Keratinocyte (primary cell): Measurements from ENCODE around the gene ACOXL. TPM values are rescaled to one million over a fixed set of nuclear protein-coding genes. Genes with fewer than 3 reads are reported as not detected.

Experiments
- DNase-seq: peaks from one replicate; pipeline ENCODE4 v3.0.0-alpha.2; 2011; ENCODE audit warnings: low read depth, missing footprints, low spot score
- FAIRE-seq: peaks from 2 replicates; lab custom pipeline; 2011; peaks lifted over from hg19 to GRCh38; lab: Jason Lieb, UNC
- H2AFZ ChIP-seq: 2 replicates; pipeline ENCODE4 v1.6.0; 2012; ENCODE audit warnings: low read length, control low read depth, inconsistent platforms; ENCODE audit not compliant: control insufficient read depth
- H3K27ac ChIP-seq: 2 replicates; pipeline ENCODE4 v1.5.1; 2011; ENCODE audit warnings: low read length; ENCODE audit not compliant: control insufficient read depth, insufficient read depth
- H3K27me3 ChIP-seq: 3 replicates; pipeline ENCODE4 v1.6.0; 2011; ENCODE audit warnings: low read length; ENCODE audit not compliant: control insufficient read depth, insufficient read depth; ENCODE audit errors: extremely low read depth
- H3K36me3 ChIP-seq, 2 experiments: 2 replicates in 1 of 2; 3 replicates in 1 of 2; pipeline ENCODE4 v1.5.1; 2011; ENCODE audit warnings: low read length in 2 of 2, mild to moderate bottlenecking in 1 of 2; ENCODE audit not compliant: control insufficient read depth in 2 of 2, insufficient read depth in 2 of 2; ENCODE audit errors: extremely low read depth in 1 of 2
- H3K4me1 ChIP-seq: 3 replicates; pipeline ENCODE4 v1.5.1; 2011; ENCODE audit warnings: low read length; ENCODE audit not compliant: control insufficient read depth, insufficient read depth; ENCODE audit errors: extremely low read depth
- H3K4me2 ChIP-seq: 3 replicates; pipeline ENCODE4 v1.6.0; 2011; ENCODE audit warnings: low read depth, low read length; ENCODE audit not compliant: control insufficient read depth, insufficient read depth; ENCODE audit errors: extremely low read depth
- H3K4me3 ChIP-seq, 3 experiments: fragments of 200-600 bp in 1 of 3; sonication (generic) in 1 of 3; 2 replicates in 2 of 3; 3 replicates in 1 of 3; pipeline ENCODE4 v1.5.1; 2011 to 2016; ENCODE audit warnings: low read length in 3 of 3, mild to moderate bottlenecking in 3 of 3, control low read depth in 2 of 3, inconsistent platforms in 1 of 3, low read depth in 1 of 3, mixed read lengths in 1 of 3, mixed run types in 1 of 3, moderate library complexity in 1 of 3; ENCODE audit not compliant: control insufficient read depth in 2 of 3, insufficient read depth in 2 of 3; ENCODE audit errors: extremely low read depth in 1 of 3
- H3K79me2 ChIP-seq: 2 replicates; pipeline ENCODE4 v1.6.0; 2012; ENCODE audit warnings: low read length; ENCODE audit not compliant: control insufficient read depth, insufficient read depth
- H3K9ac ChIP-seq: 3 replicates; pipeline ENCODE4 v1.6.0; 2011; ENCODE audit warnings: low read length; ENCODE audit not compliant: control insufficient read depth, insufficient read depth; ENCODE audit errors: extremely low read depth
- H3K9me1 ChIP-seq: 3 replicates; pipeline ENCODE4 v1.6.0; 2011; ENCODE audit warnings: low read length; ENCODE audit not compliant: control insufficient read depth, insufficient read depth; ENCODE audit errors: extremely low read depth
- H3K9me3 ChIP-seq: 2 replicates; pipeline ENCODE4 v1.5.1; 2012; ENCODE audit warnings: low read depth, low read length; ENCODE audit not compliant: control insufficient read depth
- H4K20me1 ChIP-seq: 3 replicates; pipeline ENCODE4 v1.6.0; 2011; ENCODE audit warnings: low read length; ENCODE audit not compliant: control insufficient read depth, insufficient read depth; ENCODE audit errors: extremely low read depth
- EZH2 ChIP-seq: IDR thresholded peaks from one replicate; pipeline ENCODE4 v1.6.1; 2012; ENCODE audit warnings: inconsistent platforms, mild to moderate bottlenecking, low read length, moderate library complexity
- dilution Hi-C: fragments of 300-500 bp; cut with MboI; formaldehyde crosslinking; loops from one replicate; pipeline ENCODE4 v1.7.0; 2020; ENCODE audit warnings: low sequenced_read_pairs; ENCODE audit not compliant: extremely low pct_ligation_motif_present
- polyA plus RNA-seq, 5 experiments: library from polyadenylated mRNA; depleted of rRNA in 3 of 5; stranded (reverse) in 3 of 5; stranded (forward) in 1 of 5; unstranded in 1 of 5; fragments of >200 nt; gene quantifications; 1 replicate in 1 of 5; 2 replicates in 3 of 5; 3 replicates in 1 of 5; pipeline versions ENCODE4 v1.2.1 to v1.2.3, GENCODE V29; 2011 to 2012; ENCODE audit warnings: missing spikeins in 2 of 5, low read depth in 1 of 5, low replicate concordance in 1 of 5
- TF ChIP-seq, protein P1 (sequence below), 3 experiments: IDR thresholded peaks in 1 of 3; conservative IDR thresholded peaks in 1 of 3; optimal IDR thresholded peaks in 1 of 3; 2 replicates in 2 of 3; 3 replicates in 1 of 3; pipeline versions ENCODE3 to v1.5.1; 2011; ENCODE audit warnings: low read length in 3 of 3, mild to moderate bottlenecking in 3 of 3, moderate library complexity in 2 of 3, control low read depth in 1 of 3, inconsistent platforms in 1 of 3; ENCODE audit not compliant: insufficient read depth in 2 of 3; ENCODE audit errors: extremely low read depth in 1 of 3

Gene ACOXL
- polyA plus RNA-seq, 1 donor (not counting 4 experiments of a cell fraction or from before 2014, with no cell fraction given), result 0.04 TPM

DNA sequence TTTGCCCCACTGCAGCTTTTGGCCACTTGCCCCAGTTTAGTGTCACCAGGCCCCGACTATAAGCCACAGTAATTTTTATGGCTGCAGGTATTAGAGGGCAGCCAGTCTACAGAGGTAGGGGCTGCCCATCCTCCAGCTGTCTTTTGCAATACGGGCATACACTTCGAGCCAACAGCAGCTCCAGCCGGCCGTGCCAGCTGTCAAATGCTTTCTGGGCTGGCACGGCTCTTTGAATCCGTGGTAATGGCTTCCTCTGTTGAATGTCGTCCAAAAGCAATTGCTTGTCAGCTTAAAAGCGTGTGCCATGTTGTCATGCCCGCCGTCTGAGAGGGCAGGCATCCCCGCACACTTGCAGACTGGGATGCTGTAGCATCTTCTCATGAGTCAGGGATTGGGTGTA is 429.6 kb downstream of the ACOXL start:
- no peak overlapping the region for H3K4me3 ChIP-seq
- H3K27me3 ChIP-seq, result no peaks in the 10 kb centered on the region
- dilution Hi-C loops, result no loop called here
- no peaks in the 10 kb centered on the region for H3K9me3 ChIP-seq
- DNase-seq, result no peak
- no peak overlapping the region for H2AFZ ChIP-seq
- no peaks in the 10 kb centered on the region for H4K20me1 ChIP-seq
- H3K79me2 ChIP-seq, result no peaks in the 10 kb centered on the region
- peaks cover 10% of the 10 kb centered on the region for H3K4me1 ChIP-seq
- H3K9ac ChIP-seq, result no peak overlapping the region
- no peak overlapping the region for H3K27ac ChIP-seq
- H3K4me2 ChIP-seq, result no peak overlapping the region
- peaks cover 2% of the 10 kb centered on the region for H3K9me1 ChIP-seq
- FAIRE-seq, result no peak
- H3K36me3 ChIP-seq, result peaks cover 0 to 7% of the 10 kb centered on the region in 2 experiments
- TF ChIP-seq, protein P1, sequence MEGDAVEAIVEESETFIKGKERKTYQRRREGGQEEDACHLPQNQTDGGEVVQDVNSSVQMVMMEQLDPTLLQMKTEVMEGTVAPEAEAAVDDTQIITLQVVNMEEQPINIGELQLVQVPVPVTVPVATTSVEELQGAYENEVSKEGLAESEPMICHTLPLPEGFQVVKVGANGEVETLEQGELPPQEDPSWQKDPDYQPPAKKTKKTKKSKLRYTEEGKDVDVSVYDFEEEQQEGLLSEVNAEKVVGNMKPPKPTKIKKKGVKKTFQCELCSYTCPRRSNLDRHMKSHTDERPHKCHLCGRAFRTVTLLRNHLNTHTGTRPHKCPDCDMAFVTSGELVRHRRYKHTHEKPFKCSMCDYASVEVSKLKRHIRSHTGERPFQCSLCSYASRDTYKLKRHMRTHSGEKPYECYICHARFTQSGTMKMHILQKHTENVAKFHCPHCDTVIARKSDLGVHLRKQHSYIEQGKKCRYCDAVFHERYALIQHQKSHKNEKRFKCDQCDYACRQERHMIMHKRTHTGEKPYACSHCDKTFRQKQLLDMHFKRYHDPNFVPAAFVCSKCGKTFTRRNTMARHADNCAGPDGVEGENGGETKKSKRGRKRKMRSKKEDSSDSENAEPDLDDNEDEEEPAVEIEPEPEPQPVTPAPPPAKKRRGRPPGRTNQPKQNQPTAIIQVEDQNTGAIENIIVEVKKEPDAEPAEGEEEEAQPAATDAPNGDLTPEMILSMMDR (optimal IDR thresholded peaks at IDR 0.05 in 1 of 3, IDR thresholded peaks at IDR 0.05 in 1 of 3, conservative IDR thresholded peaks at IDR 0.05 in 1 of 3; ENCODE audit: extremely low read depth in 1 of 3, insufficient read depth in 2 of 3, low read length in 3 of 3), result no peak
- no peak for TF ChIP-seq EZH2

DNA sequence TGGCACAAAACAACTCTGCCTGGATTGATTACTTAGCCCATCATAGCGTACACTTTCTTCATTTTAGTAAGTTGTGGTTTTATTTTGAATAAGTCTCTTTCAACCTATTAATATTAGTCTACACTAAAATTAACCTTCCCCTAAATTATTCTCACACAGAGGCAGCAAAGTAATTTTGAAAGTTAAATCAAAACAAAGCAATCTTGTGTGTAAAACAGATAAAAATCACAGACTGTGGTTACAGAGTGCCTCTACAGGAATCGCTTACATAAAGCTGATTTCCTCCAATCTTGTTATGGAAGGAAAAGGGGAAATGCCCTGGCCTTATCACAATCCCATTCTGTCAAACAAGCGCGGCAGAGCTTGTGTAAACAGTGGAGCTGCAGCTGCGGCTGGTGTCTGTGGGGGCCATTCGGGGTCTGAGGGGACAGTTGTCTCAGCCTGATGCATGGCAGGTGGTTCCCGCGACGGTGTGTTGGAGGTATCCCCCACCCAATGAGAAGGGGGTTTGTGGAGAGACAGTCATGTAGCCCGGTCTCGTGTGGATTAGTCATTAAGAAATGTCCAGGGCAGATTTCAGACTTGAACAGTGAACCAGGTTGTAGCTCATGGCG is 430.5 kb downstream of the ACOXL start:
- Histone ChIP-seq H4K20me1 (no peaks in the 10 kb centered on the region), H3K4me3 (no peak overlapping the region), H2AFZ (no peak overlapping the region), H3K9me1 (peaks cover 2% of the 10 kb centered on the region), H3K36me3 (peaks cover 0 to 7% of the 10 kb centered on the region in 2 experiments), H3K9ac (no peak overlapping the region), H3K79me2 (no peaks in the 10 kb centered on the region), H3K27ac (no peak overlapping the region), H3K27me3 (no peaks in the 10 kb centered on the region), H3K9me3 (no peaks in the 10 kb centered on the region), H3K4me2 (no peak overlapping the region), H3K4me1 (peaks cover 11% of the 10 kb centered on the region)
- FAIRE-seq (no peak), DNase-seq (no peak)
- dilution Hi-C loops, result no loop called here
- TF ChIP-seq, protein P1 (optimal IDR thresholded peaks at IDR 0.05 in 1 of 3, IDR thresholded peaks at IDR 0.05 in 1 of 3, conservative IDR thresholded peaks at IDR 0.05 in 1 of 3; ENCODE audit: extremely low read depth in 1 of 3, insufficient read depth in 2 of 3, low read length in 3 of 3), result no peak
- no peak for TF ChIP-seq EZH2
